Vagina (tissue), 2 donors: Measurements from ENCODE around the gene CHMP2A.

Experiments
- POLR2A ChIP-seq, 2 donors: fragments of 450-650 bp; IDR thresholded peaks; one replicate each; pipeline ENCODE4 v1.6.1; 2017; ENCODE audit warnings: antibody characterized with exemption in 2 of 2, mild to moderate bottlenecking in 2 of 2, moderate library complexity in 2 of 2
- POLR2AphosphoS5 ChIP-seq, 2 donors: sonication (generic); formaldehyde crosslinking; IDR thresholded peaks; one replicate each; pipeline ENCODE4 v1.9.0; 2017; ENCODE audit warnings: antibody characterized with exemption in 2 of 2, mild to moderate bottlenecking in 2 of 2, low read depth in 1 of 2; ENCODE audit not compliant: insufficient read depth in 1 of 2

- TF ChIP-seq POLR2A (IDR thresholded peaks at IDR 0.05): no peak
- TF ChIP-seq POLR2AphosphoS5 (IDR thresholded peaks at IDR 0.05; ENCODE audit: insufficient read depth in 1 of 2, low read depth in 1 of 2): no peak
These were observed 6.0 kb upstream of the CHMP2A start for GRCh38 chr19:58560921-58561320.
